GM13976 (cell line): Measurements from ENCODE around the gene DCAKD.

ENCODE experiments used
- DNase-seq: peaks from one replicate; pipeline ENCODE4 v3.0.0; 2012; ENCODE audit warnings: low spot score
- in situ Hi-C: fragments of 300-500 bp; cut with MboI; formaldehyde crosslinking; loops from one replicate; pipeline ENCODE4 v1.12.0; 2022; ENCODE audit warnings: low sequenced_read_pairs, mixed read lengths, inconsistent platforms; ENCODE audit not compliant: unreplicated experiment
- TF ChIP-seq, protein P1 (sequence below): IDR thresholded peaks from 2 replicates; pipeline ENCODE4 v1.5.1; 2012; ENCODE audit warnings: borderline replicate concordance, mild to moderate bottlenecking; ENCODE audit not compliant: insufficient read depth; ENCODE audit errors: extremely low read depth, missing control alignments, control extremely low read depth

The DCAKD gene

GRCh38 chr17:45042346-45043120 is 8.9 kb downstream of the DCAKD start:
- TF ChIP-seq, protein P1, sequence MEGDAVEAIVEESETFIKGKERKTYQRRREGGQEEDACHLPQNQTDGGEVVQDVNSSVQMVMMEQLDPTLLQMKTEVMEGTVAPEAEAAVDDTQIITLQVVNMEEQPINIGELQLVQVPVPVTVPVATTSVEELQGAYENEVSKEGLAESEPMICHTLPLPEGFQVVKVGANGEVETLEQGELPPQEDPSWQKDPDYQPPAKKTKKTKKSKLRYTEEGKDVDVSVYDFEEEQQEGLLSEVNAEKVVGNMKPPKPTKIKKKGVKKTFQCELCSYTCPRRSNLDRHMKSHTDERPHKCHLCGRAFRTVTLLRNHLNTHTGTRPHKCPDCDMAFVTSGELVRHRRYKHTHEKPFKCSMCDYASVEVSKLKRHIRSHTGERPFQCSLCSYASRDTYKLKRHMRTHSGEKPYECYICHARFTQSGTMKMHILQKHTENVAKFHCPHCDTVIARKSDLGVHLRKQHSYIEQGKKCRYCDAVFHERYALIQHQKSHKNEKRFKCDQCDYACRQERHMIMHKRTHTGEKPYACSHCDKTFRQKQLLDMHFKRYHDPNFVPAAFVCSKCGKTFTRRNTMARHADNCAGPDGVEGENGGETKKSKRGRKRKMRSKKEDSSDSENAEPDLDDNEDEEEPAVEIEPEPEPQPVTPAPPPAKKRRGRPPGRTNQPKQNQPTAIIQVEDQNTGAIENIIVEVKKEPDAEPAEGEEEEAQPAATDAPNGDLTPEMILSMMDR, result no peak
- in situ Hi-C loops, result no loop called here
- DNase-seq, result no peak

DNA sequence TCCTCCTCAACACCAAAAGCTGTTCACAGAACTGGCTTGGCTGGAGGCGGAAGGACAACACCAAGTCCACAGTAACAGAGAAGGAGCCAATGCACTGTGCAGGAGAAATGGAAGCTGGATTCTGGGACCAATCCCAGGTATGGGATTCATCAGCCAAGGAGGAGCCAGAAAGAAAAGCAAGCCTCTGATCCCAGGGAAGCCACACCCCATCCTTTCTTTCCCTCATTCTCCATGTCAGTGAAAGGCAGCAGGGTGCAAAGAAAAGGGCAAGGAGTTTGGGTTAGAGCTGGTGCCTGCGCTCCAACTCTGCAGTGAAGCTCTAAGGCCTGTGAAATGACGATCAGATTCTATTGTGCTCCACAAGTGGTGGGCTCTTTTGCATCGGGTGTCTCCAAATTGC is 11.0 kb downstream of the DCAKD start:
- TF ChIP-seq, protein P1, result no peak
- DNase-seq, result no peak

GRCh38 chr17:45038728-45039634 is 12.5 kb downstream of the DCAKD start:
- TF ChIP-seq, protein P1, result no peak
- in situ Hi-C loops, result no loop called here
- no peak for DNase-seq

More for the DNA sequence above, 11.0 kb downstream of the DCAKD start:
- in situ Hi-C loops, result no loop called here

DNA sequence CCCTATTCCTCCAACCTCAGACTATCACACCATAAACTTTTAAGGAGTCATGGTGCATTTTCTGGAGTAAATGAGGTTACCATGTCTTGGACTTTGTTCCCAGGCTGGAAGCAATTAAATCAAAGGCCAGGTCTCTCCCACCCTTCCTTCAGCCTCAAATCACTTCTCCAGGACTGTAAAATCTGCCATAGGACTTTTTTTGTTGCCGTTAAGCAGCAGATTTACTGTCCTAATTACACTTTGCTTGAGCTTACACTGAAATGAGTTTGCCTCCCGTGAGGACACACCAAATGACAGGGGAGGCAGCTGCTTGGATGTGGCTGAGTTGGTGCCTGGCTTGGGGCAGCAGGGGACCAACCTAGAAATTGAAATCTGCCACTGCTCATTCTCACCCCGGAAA is 14.7 kb downstream of the DCAKD start:
- in situ Hi-C loops, result no loop called here
- TF ChIP-seq, protein P1, result no peak
- no peak for DNase-seq

DNA sequence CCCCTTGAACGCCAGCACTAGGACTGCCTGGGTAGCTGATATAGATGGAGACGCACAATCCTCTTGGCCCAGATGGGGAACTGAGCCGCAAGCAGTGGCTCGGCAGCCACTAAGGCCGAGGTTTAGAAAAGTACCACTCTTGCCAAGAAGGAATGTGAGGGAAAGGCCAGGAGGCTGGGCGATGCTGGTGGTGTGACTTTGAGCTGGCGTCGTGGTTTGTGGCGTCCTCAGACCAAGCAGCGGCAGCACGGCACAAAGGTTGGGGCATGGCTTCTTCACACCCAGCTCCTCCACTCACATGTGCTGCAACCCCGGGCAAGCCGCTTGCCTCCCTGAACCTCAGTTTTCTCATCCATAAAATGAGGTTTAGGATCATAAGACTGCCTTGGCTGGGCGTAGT is 15.6 kb downstream of the DCAKD start:
- in situ Hi-C loops, result no loop called here

DNA sequence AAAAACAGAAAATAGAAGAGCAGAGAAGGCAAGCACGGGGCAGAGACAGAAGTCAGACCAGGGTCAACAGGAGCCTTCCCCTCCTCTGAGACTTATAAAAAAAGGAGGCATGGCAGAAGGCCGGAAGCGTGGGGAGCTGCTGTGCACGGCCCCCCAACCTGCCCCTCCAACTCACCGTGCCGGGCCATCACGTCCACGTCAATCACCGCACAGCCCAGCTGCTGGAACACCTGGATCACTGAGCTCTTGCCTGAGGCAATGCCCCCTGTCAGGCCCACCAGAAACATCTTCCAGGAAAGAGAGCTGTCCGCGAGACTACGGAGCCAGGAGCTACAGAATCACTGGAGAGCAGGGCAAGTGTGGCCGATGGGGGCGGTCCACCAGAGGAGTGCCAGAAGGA is 16.8 kb downstream of the DCAKD start:
- in situ Hi-C loops, result no loop called here
- no peak for DNase-seq
- TF ChIP-seq, protein P1, result no peak

More for the DNA sequence above, 15.6 kb downstream of the DCAKD start:
- TF ChIP-seq, protein P1, result no peak
- no peak for DNase-seq
